Karpas-422 (cell line): ENCODE results near the gene SLITRK2. TPM values are rescaled to one million over a fixed set of nuclear protein-coding genes. Genes with fewer than 3 reads are reported as not detected.

Source experiments
- small RNA-seq: library from RNA; depleted of rRNA; stranded (forward); fragments of <200 nt; gene quantifications from one replicate; pipeline ENCODE3, GENCODE V24; 2014
- total RNA-seq: library from RNA; depleted of rRNA; stranded (reverse); fragments of >200 nt; shearing (Covaris generic); gene quantifications from 2 replicates; pipeline ENCODE4 v1.2.3, GENCODE V29; 2014; ENCODE audit warnings: low replicate concordance

The SLITRK2 gene
- total RNA-seq, 1 experiment from 2014 or later: not detected

Small RNAs within 50 kb of the gene (small RNA-seq; reads per million reads assigned to genes)
- not detected for gene AL109653.1
